ENCODE measurements around the gene FAM181B. TPM values are rescaled to one million over a fixed set of nuclear protein-coding genes. Genes with fewer than 3 reads are reported as not detected.

The FAM181B gene
- total and polyA plus RNA-seq, 2 of the 13 experiments (the other 11 are each of a cell fraction or from before 2014, with no cell fraction given): not detected

GRCh38 chr11:82782825-82783374, 49.2 kb upstream of the FAM181B start:
- no peaks in the 10 kb centered on the region for H3K36me3 ChIP-seq (replicated peaks in 1 of 2; ENCODE audit: control insufficient read depth in 1 of 2, insufficient read depth in 2 of 2, low read length in 2 of 2)
- ATAC-seq: no peak
- WGBS (ENCODE audit: low lambda C conversion rate): 0% methylated on average over 1 of the region's 1 CpG
- no peak overlapping the region for H2AFZ ChIP-seq (ENCODE audit: low read length)
- H3K4me3 ChIP-seq (replicated peaks in 1 of 3; ENCODE audit: insufficient read depth in 1 of 3, low read depth in 2 of 3, low read length in 3 of 3): no peak overlapping the region
- no peaks in the 10 kb centered on the region for H3K27me3 ChIP-seq (ENCODE audit: control insufficient read depth in 1 of 2, insufficient read depth in 2 of 2, low read length in 2 of 2)
- no peak overlapping the region for H3K27ac ChIP-seq (ENCODE audit: extremely low read length, insufficient read depth, low read length)
- intact Hi-C loops (cut with micrococcal nuclease; ENCODE audit: unreplicated experiment) (no loop called here), in situ Hi-C loops (cut with HindIII; ENCODE audit: extremely low pct_ligation_motif_present, low pct_unique_long_range_greater_than_20kb) (no loop called here)
- TF ChIP-seq CCDC6 (CRISPR knock-in tag; IDR thresholded peaks at IDR 0.05) (no peak), ATF7 (IDR thresholded peaks at IDR 0.05) (peak; percentile 26; the same call in 1 of the 2 replicates), ATF7 (CRISPR knock-in tag; IDR thresholded peaks at IDR 0.05) (no peak), BORCS8-MEF2B (CRISPR knock-in tag; IDR thresholded peaks at IDR 0.05) (no peak)
- no peaks in the 10 kb centered on the region for H4K20me1 ChIP-seq (ENCODE audit: insufficient read depth, low read length)
- ChIA-PET CTCF (ENCODE audit: low intra/inter-chr PET ratio, low total read pairs) (no interaction called here), POLR2A (no interaction called here)
- no peaks in the 10 kb centered on the region for H3K79me2 ChIP-seq (ENCODE audit: insufficient read depth, low read length)
- H3K4me2 ChIP-seq (ENCODE audit: low read depth, low read length): no peak overlapping the region
- H3K4me1 ChIP-seq (ENCODE audit: insufficient read depth, low read length): no peaks in the 10 kb centered on the region
- H3K9me3 ChIP-seq (ENCODE audit: low read length): no peaks in the 10 kb centered on the region
- no peak overlapping the region for H3K9ac ChIP-seq (ENCODE audit: insufficient read depth, low read depth, low read length)
- no peak for FAIRE-seq
- no TSS peak for BruUV-seq (replicated peaks)
- DNase-seq (ENCODE audit: low spot score): no peak

- POLR2A ChIA-PET: no interaction called here
- DNase-seq (ENCODE audit: low spot score) (no peak), FAIRE-seq (no peak), ATAC-seq (no peak)
- Histone ChIP-seq H3K9me3 (ENCODE audit: low read length) (no peaks in the 10 kb centered on the region), H3K4me3 (replicated peaks in 1 of 3; ENCODE audit: insufficient read depth in 1 of 3, low read depth in 2 of 3, low read length in 3 of 3) (no peak overlapping the region), H2AFZ (ENCODE audit: low read length) (no peak overlapping the region), H3K27me3 (ENCODE audit: control insufficient read depth in 1 of 2, insufficient read depth in 2 of 2, low read length in 2 of 2) (no peaks in the 10 kb centered on the region), H3K4me2 (ENCODE audit: low read depth, low read length) (no peak overlapping the region), H3K36me3 (replicated peaks in 1 of 2; ENCODE audit: control insufficient read depth in 1 of 2, insufficient read depth in 2 of 2, low read length in 2 of 2) (no peaks in the 10 kb centered on the region), H3K27ac (ENCODE audit: extremely low read length, insufficient read depth, low read length) (no peak overlapping the region), H3K9ac (ENCODE audit: insufficient read depth, low read depth, low read length) (no peak overlapping the region), H4K20me1 (ENCODE audit: insufficient read depth, low read length) (no peaks in the 10 kb centered on the region), H3K4me1 (ENCODE audit: insufficient read depth, low read length) (peaks cover 9% of the 10 kb centered on the region), H3K79me2 (ENCODE audit: insufficient read depth, low read length) (no peaks in the 10 kb centered on the region)
- BruUV-seq (replicated peaks): no TSS peak
- in situ Hi-C loops (cut with HindIII; ENCODE audit: extremely low pct_ligation_motif_present, low pct_unique_long_range_greater_than_20kb): loop anchor here (10.0 kb wide), 1 partner anchor 86 kb away; no protein-coding TSS in a partner anchor
- CTCF ChIA-PET (ENCODE audit: low intra/inter-chr PET ratio, low total read pairs): no interaction called here
- 0% methylated on average over 1 of the region's 1 CpG for WGBS (ENCODE audit: low lambda C conversion rate)
- intact Hi-C loops (cut with micrococcal nuclease; ENCODE audit: unreplicated experiment): loop anchor here (5.0 kb wide), 1 partner anchor 34 kb away; no protein-coding TSS in a partner anchor
- TF ChIP-seq YEATS2 (CRISPR knock-in tag; IDR thresholded peaks at IDR 0.05; ENCODE audit: borderline replicate concordance) (no peak), ZNF513 (CRISPR knock-in tag; conservative IDR thresholded peaks at IDR 0.05) (no peak), MTF1 (CRISPR knock-in tag; IDR thresholded peaks at IDR 0.05) (no peak), MYNN (CRISPR knock-in tag; IDR thresholded peaks at IDR 0.05; ENCODE audit: low read depth) (no peak)
These were observed 45.1 kb upstream of the FAM181B start for GRCh38 chr11:82778776-82779175.

Measured in HepG2 (cell line).